Transverse colon (tissue), 4 donors: Measurements from ENCODE around the gene PON3. TPM values are rescaled to one million over a fixed set of nuclear protein-coding genes. Genes with fewer than 3 reads are reported as not detected.

Source experiments
- DNase-seq: peaks from one replicate; pipeline ENCODE4 v3.0.0-alpha.2; 2019
- H3K27ac ChIP-seq, 4 donors: fragments of 200-600 bp; sonication (generic); 2 replicates each; pipeline ENCODE4 v1.5.1; 2016 to 2018; ENCODE audit warnings: inconsistent platforms in 4 of 4
- H3K27me3 ChIP-seq: fragments of 200-600 bp; sonication (generic); 2 replicates; pipeline ENCODE4 v1.5.1; 2017; ENCODE audit warnings: inconsistent platforms
- H3K36me3 ChIP-seq, 4 donors: fragments of 200-600 bp; sonication (generic); 2 replicates each; pipeline ENCODE4 v1.5.1; 2017 to 2019; ENCODE audit warnings: inconsistent platforms in 4 of 4
- H3K4me1 ChIP-seq, 4 donors: fragments of 200-600 bp; sonication (generic); 2 replicates each; pipeline ENCODE4 v1.5.1; 2017 to 2020; ENCODE audit warnings: inconsistent platforms in 4 of 4
- H3K4me3 ChIP-seq, 4 donors: fragments of 200-600 bp; sonication (generic); 1 replicate in 1 of 4; 2 replicates in 3 of 4; pipeline versions ENCODE4 v1.5.1 to v1.6.1; 2017 to 2019; ENCODE audit warnings: inconsistent platforms in 4 of 4
- H3K9me3 ChIP-seq, 2 donors: fragments of 200-600 bp; sonication (generic); 2 replicates each; pipeline ENCODE4 v1.5.1; 2017 to 2019; ENCODE audit warnings: inconsistent platforms in 2 of 2
- EP300 ChIP-seq: sonication (generic); formaldehyde crosslinking; IDR thresholded peaks from one replicate; pipeline ENCODE4 v1.6.1; 2017; ENCODE audit warnings: antibody characterized with exemption, low read depth
- POLR2A ChIP-seq: fragments of 450-650 bp; IDR thresholded peaks from one replicate; pipeline ENCODE4 v1.6.1; 2016; ENCODE audit warnings: antibody characterized with exemption, mild to moderate bottlenecking, moderate library complexity
- POLR2AphosphoS5 ChIP-seq, 3 donors: sonication (generic); formaldehyde crosslinking; IDR thresholded peaks; one replicate each; pipeline ENCODE4 v1.6.1; 2016; ENCODE audit warnings: antibody characterized with exemption in 3 of 3
- WGBS, 2 donors: methylation state at CpG; one replicate each; pipeline ENCODE4 v1.1.5; 2018; ENCODE audit warnings: low coverage in 1 of 2; 5-methylcytosine and 5-hydroxymethylcytosine counted together
- in situ Hi-C, 4 donors: fragments of 200-750 bp; cut with MboI; loops; one replicate each; pipeline versions ENCODE4 v1.15.0 to v1.15.1; 2017; ENCODE audit warnings: low sequenced_read_pairs in 3 of 4, low pct_ligation_motif_present in 1 of 4, low pct_unique_long_range_greater_than_20kb in 1 of 4
- intact Hi-C: fragments of 100-400 bp; cut with DNase I; formaldehyde crosslinking; loops from one replicate; pipeline ENCODE4 v1.15.1; 2023; ENCODE audit warnings: low total_unique reads
- total RNA-seq, 4 donors: library from RNA; depleted of rRNA; stranded (reverse); fragments of >200 nt; gene quantifications; one replicate each; pipeline ENCODE4 v1.1.0, GENCODE V29; 2016
- TF ChIP-seq, protein P1 (sequence below), 5 experiments: fragments of 200-600 bp in 3 of 5; fragments of 450-650 bp in 2 of 5; sonication (generic) in 3 of 5; IDR thresholded peaks; 1 replicate in 2 of 5; 2 replicates in 3 of 5; pipeline ENCODE4 v1.5.1; 2016 to 2017; ENCODE audit warnings: antibody characterized with exemption in 5 of 5, inconsistent platforms in 3 of 5, mild to moderate bottlenecking in 2 of 5, moderate library complexity in 1 of 5

PON3 gene
- total RNA-seq, 4 donors from 2014 or later = 0.60 to 4.2 (median 3.0) TPM; not detected in 1

DNA sequence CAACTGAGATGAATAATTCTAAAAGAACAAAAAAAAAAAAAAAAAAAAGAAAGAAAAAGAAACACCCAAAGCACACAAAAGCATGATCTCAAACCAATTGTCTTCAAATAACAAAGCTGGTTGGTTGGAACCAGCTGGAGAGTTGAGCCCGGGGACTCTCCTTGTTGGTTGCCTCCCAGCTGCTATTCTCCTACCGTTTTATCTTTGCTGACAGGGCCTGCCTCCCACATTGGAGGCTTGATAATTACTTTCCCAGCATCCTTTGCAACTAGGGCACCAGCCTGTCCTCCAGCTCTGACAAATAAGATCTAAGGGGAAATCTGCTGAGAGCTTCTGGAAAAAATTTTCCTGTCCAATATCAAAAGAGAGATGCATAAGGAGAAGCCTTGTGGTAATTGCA lies 78.6 kb downstream of the PON3 start:
- in situ Hi-C loops = no loop called here
- TF ChIP-seq, protein P1, sequence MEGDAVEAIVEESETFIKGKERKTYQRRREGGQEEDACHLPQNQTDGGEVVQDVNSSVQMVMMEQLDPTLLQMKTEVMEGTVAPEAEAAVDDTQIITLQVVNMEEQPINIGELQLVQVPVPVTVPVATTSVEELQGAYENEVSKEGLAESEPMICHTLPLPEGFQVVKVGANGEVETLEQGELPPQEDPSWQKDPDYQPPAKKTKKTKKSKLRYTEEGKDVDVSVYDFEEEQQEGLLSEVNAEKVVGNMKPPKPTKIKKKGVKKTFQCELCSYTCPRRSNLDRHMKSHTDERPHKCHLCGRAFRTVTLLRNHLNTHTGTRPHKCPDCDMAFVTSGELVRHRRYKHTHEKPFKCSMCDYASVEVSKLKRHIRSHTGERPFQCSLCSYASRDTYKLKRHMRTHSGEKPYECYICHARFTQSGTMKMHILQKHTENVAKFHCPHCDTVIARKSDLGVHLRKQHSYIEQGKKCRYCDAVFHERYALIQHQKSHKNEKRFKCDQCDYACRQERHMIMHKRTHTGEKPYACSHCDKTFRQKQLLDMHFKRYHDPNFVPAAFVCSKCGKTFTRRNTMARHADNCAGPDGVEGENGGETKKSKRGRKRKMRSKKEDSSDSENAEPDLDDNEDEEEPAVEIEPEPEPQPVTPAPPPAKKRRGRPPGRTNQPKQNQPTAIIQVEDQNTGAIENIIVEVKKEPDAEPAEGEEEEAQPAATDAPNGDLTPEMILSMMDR (IDR thresholded peaks at IDR 0.05) = no peak
- TF ChIP-seq EP300 (no peak), POLR2AphosphoS5 (IDR thresholded peaks at IDR 0.05) (no peak), POLR2A (no peak)
- WGBS, 2 donors = 28 to 60% methylated on average over 2 of the region's 2 CpGs
- Histone ChIP-seq H3K4me1 (no peaks in the 10 kb centered on the region), H3K4me3 (no peak overlapping the region), H3K27me3 (no peaks in the 10 kb centered on the region), H3K36me3 (no peaks in the 10 kb centered on the region), H3K27ac (no peak overlapping the region), H3K9me3 (no peaks in the 10 kb centered on the region)
- DNase-seq = no peak
- intact Hi-C loops = no loop called here

DNA sequence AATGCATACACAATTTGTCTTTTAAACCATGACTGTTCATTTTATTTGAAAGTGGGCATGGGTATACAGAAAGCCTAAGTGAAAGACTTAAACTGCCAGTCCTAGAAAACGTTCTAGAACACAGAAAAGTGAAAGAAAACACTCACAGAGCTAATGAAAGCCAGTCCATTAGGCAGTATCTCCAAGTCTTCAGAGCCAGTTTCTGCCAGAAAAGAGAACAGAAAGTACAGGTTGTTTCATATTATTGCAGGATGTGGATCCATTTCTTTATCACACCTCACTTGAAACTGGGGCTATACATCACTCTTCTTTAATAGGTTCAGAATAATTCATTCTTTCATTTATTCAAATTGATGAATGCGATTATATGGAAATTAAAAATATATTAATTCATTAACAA lies 79.6 kb downstream of the PON3 start:
- Histone ChIP-seq H3K9me3 (no peaks in the 10 kb centered on the region), H3K36me3 (no peaks in the 10 kb centered on the region), H3K4me1 (no peaks in the 10 kb centered on the region), H3K27ac (no peak overlapping the region), H3K4me3 (no peak overlapping the region), H3K27me3 (no peaks in the 10 kb centered on the region)
- 76 to 83% methylated on average over 2 of the region's 2 CpGs for WGBS, 2 donors
- in situ Hi-C loops (no loop called here), intact Hi-C loops (no loop called here)
- TF ChIP-seq POLR2AphosphoS5 (IDR thresholded peaks at IDR 0.05) = no peak
- TF ChIP-seq EP300 = no peak
- TF ChIP-seq, protein P1 (IDR thresholded peaks at IDR 0.05) = no peak
- TF ChIP-seq POLR2A = no peak
- DNase-seq = no peak

GRCh38 chr7:95312561-95312960 lies 83.6 kb downstream of the PON3 start:
- intact Hi-C loops = no loop called here
- H3K27ac ChIP-seq = no peak overlapping the region
- no peaks in the 10 kb centered on the region for H3K9me3 ChIP-seq
- no peaks in the 10 kb centered on the region for H3K36me3 ChIP-seq
- WGBS, 2 donors = 83 to 88% methylated on average over 4 of the region's 4 CpGs
- no peaks in the 10 kb centered on the region for H3K4me1 ChIP-seq
- DNase-seq = no peak
- H3K27me3 ChIP-seq = no peaks in the 10 kb centered on the region
- TF ChIP-seq, protein P1 (IDR thresholded peaks at IDR 0.05) = no peak
- no peak for TF ChIP-seq EP300
- no peak for TF ChIP-seq POLR2A
- TF ChIP-seq POLR2AphosphoS5 (IDR thresholded peaks at IDR 0.05) = no peak
- H3K4me3 ChIP-seq = no peak overlapping the region
- in situ Hi-C loops = no loop called here

DNA sequence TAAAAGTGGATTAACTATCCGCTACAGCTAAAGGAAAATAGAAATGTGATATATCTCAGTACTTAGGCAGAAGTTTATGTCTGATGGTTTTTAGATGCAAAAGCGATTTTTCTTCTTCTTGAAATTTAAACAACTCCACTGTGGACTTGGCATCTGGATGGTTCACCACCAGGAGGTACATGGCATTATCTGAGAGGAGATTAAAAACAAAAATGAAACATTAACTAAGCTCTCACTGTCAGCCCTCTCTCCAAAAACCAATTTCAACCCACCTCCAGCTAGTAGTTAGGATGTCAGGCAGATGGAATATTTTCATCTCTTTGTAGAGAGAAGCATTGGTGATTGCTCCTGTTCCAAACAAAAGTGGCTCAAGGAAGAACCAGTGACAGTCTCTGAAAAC lies 84.8 kb downstream of the PON3 start:
- WGBS, 2 donors = 76 to 87% methylated on average over 2 of the region's 2 CpGs
- Histone ChIP-seq H3K27me3 (no peaks in the 10 kb centered on the region), H3K36me3 (no peaks in the 10 kb centered on the region), H3K9me3 (no peaks in the 10 kb centered on the region), H3K4me1 (no peaks in the 10 kb centered on the region), H3K27ac (no peak overlapping the region), H3K4me3 (no peak overlapping the region)
- intact Hi-C loops (no loop called here), in situ Hi-C loops (no loop called here)
- no peak for DNase-seq
- TF ChIP-seq EP300 = no peak
- no peak for TF ChIP-seq POLR2A
- TF ChIP-seq POLR2AphosphoS5 (IDR thresholded peaks at IDR 0.05) = no peak
- TF ChIP-seq, protein P1 (IDR thresholded peaks at IDR 0.05) = no peak
